ENCODE data around the gene CRACR2B. TPM values are rescaled to one million over a fixed set of nuclear protein-coding genes. Genes with fewer than 3 reads are reported as not detected.

The CRACR2B gene
- total RNA-seq, 3 donors from 2014 or later = 14.7 to 152 (median 86.2) TPM

GRCh38 chr11:856397-856796, 28.7 kb downstream of the CRACR2B start:
- Histone ChIP-seq H3K27ac (no peak overlapping the region), H3K27me3 (no peaks in the 10 kb centered on the region), H3K9me3 (no peaks in the 10 kb centered on the region), H3K4me1 (peaks cover 0 to 4% of the 10 kb centered on the region in 2 donors), H3K36me3 (no peaks in the 10 kb centered on the region), H3K4me3 (no peak overlapping the region)
- TF ChIP-seq CTCF (IDR thresholded peaks at IDR 0.05) (no peak), POLR2AphosphoS5 (IDR thresholded peaks at IDR 0.05) (no peak), POLR2A (IDR thresholded peaks at IDR 0.05) (no peak)
- DNase-seq (ENCODE audit: low spot score in 2 of 2) = no peak
- intact Hi-C loops (cut with DNase I; ENCODE audit: low total_unique reads) = loop anchor here (10.0 kb wide), 1 partner anchor 198 kb away; no protein-coding TSS in a partner anchor

GRCh38 chr11:858053-858761, 30.5 kb downstream of the CRACR2B start:
- Histone ChIP-seq H3K9me3 (no peaks in the 10 kb centered on the region), H3K36me3 (no peaks in the 10 kb centered on the region), H3K27ac (no peak overlapping the region), H3K4me1 (peaks cover 0 to 4% of the 10 kb centered on the region in 2 donors), H3K27me3 (no peaks in the 10 kb centered on the region), H3K4me3 (no peak overlapping the region)
- DNase-seq (ENCODE audit: low spot score in 2 of 2) = no peak
- no peak for TF ChIP-seq POLR2AphosphoS5 (IDR thresholded peaks at IDR 0.05)
- TF ChIP-seq CTCF (IDR thresholded peaks at IDR 0.05) = no peak
- TF ChIP-seq POLR2A (IDR thresholded peaks at IDR 0.05) = no peak
- intact Hi-C loops (cut with DNase I; ENCODE audit: low total_unique reads) = loop anchor here (10.0 kb wide), 1 partner anchor 197 kb away; no protein-coding TSS in a partner anchor

- Histone ChIP-seq H3K27me3 (no peaks in the 10 kb centered on the region), H3K36me3 (no peaks in the 10 kb centered on the region), H3K4me1 (peaks cover 0 to 4% of the 10 kb centered on the region in 2 donors), H3K27ac (no peak overlapping the region), H3K9me3 (no peaks in the 10 kb centered on the region), H3K4me3 (no peak overlapping the region)
- intact Hi-C loops (cut with DNase I; ENCODE audit: low total_unique reads) = loop anchor here (10.0 kb wide), 1 partner anchor 196 kb away; no protein-coding TSS in a partner anchor
- no peak for DNase-seq (ENCODE audit: low spot score in 2 of 2)
- TF ChIP-seq POLR2AphosphoS5 (IDR thresholded peaks at IDR 0.05) (no peak), CTCF (IDR thresholded peaks at IDR 0.05) (no peak), POLR2A (IDR thresholded peaks at IDR 0.05) (no peak)
Observed at GRCh38 chr11:858762-859339, 31.1 kb downstream of the CRACR2B start.

DNA sequence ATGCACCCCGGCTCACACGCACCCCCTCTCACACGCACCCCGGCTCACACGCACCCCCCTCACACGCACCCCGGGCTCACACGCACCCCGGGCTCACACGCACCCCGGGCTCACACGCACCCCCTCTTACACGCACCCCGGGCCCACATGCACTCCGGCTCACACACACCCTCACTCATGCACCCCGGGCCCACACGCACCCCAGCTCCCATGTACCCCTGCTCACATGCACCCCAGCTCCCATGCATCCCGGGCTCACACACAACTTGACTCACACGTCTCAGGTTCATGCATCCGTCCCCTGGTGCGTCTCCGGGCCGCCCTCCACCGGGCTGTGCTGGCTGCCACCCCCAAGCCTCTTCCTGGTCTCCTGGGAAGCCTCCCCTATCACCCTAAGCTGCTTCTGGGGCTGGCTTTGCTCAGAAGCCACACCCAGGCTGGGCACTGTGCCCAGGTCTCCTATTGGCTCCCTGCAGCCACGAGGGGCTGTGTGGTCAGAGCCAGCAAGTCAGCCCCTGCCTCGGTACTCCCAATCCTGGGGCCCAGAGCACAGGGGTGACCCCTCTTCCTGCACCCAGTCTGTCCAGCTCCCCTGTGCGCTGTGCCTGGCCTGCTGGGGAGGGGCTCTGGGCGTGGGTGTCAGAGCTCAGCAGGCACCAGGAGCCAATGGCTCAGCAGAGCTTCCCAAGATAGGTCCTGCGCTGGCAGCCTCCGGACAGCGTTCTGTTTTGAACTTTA, 31.8 kb downstream of the CRACR2B start:
- peak overlapping the region in 1 of 2 donors; percentile 55 for H3K27ac ChIP-seq
- TF ChIP-seq POLR2AphosphoS5 (IDR thresholded peaks at IDR 0.05) (no peak), POLR2A (IDR thresholded peaks at IDR 0.05) (no peak), CTCF (IDR thresholded peaks at IDR 0.05) (no peak)
- peaks cover 0 to 4% of the 10 kb centered on the region in 2 donors for H3K4me1 ChIP-seq
- no peaks in the 10 kb centered on the region for H3K36me3 ChIP-seq
- H3K9me3 ChIP-seq = no peaks in the 10 kb centered on the region
- intact Hi-C loops (cut with DNase I; ENCODE audit: low total_unique reads) = loop anchor here (10.0 kb wide), 2 partner anchors 125 to 195 kb away; no protein-coding TSS in a partner anchor
- no peaks in the 10 kb centered on the region for H3K27me3 ChIP-seq
- H3K4me3 ChIP-seq = peak overlapping the region in 2 of 3 donors; percentile 26 to 50
- peak in 1 of 2 donors; percentile 80 for DNase-seq (ENCODE audit: low spot score in 2 of 2)
